ENCODE data around the gene NOS1AP.

The NOS1AP gene

DNA sequence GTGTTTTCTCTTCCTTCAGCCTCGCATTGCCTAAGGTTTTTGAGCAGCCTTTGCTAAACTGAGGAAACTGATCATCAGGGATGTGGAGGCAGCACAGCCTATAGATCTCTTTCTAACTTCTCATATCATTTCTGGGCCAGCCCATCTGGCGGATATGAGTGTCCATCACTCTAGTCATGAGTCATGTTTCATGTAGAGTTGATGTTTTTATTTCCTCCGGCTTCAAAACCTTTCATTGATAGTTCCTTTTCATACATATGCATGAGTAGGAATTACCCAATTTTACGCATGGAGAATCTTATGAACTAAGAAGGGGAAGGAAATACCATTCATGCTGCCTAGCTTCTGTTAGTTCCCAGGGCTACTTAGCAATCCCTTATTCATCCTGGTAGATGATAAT lies 240.8 kb downstream of the NOS1AP start:
- ATAC-seq, result no peak
- TF ChIP-seq PPARA (CRISPR knock-in tag; IDR thresholded peaks at IDR 0.05; ENCODE audit: borderline replicate concordance) (no peak), ZFP30 (CRISPR knock-in tag; IDR thresholded peaks at IDR 0.05) (no peak), ARNTL (CRISPR knock-in tag; IDR thresholded peaks at IDR 0.05; ENCODE audit: borderline replicate concordance, low read depth) (no peak), BACH2 (CRISPR knock-in tag; IDR thresholded peaks at IDR 0.05; ENCODE audit: borderline replicate concordance) (no peak), SNAI2 (CRISPR knock-in tag; IDR thresholded peaks at IDR 0.05) (no peak), TCF4 (CRISPR knock-in tag; IDR thresholded peaks at IDR 0.05; ENCODE audit: borderline replicate concordance) (no peak), ZNF565 (CRISPR knock-in tag; conservative IDR thresholded peaks at IDR 0.05; ENCODE audit: low read depth) (no peak), ISL1 (CRISPR knock-in tag; IDR thresholded peaks at IDR 0.05) (no peak), GLIS3 (CRISPR knock-in tag; IDR thresholded peaks at IDR 0.05) (no peak), ESRRG (CRISPR knock-in tag; IDR thresholded peaks at IDR 0.05) (no peak), CSDC2 (CRISPR knock-in tag; IDR thresholded peaks at IDR 0.05) (no peak), OSR1 (CRISPR knock-in tag; IDR thresholded peaks at IDR 0.05) (no peak), ZC3H10 (CRISPR knock-in tag; IDR thresholded peaks at IDR 0.05) (no peak), ZNF8 (CRISPR knock-in tag; IDR thresholded peaks at IDR 0.05) (no peak), RARB (CRISPR knock-in tag; IDR thresholded peaks at IDR 0.05) (no peak), ZNF70 (CRISPR knock-in tag; IDR thresholded peaks at IDR 0.05) (no peak)
- TF ChIP-seq, protein P1, sequence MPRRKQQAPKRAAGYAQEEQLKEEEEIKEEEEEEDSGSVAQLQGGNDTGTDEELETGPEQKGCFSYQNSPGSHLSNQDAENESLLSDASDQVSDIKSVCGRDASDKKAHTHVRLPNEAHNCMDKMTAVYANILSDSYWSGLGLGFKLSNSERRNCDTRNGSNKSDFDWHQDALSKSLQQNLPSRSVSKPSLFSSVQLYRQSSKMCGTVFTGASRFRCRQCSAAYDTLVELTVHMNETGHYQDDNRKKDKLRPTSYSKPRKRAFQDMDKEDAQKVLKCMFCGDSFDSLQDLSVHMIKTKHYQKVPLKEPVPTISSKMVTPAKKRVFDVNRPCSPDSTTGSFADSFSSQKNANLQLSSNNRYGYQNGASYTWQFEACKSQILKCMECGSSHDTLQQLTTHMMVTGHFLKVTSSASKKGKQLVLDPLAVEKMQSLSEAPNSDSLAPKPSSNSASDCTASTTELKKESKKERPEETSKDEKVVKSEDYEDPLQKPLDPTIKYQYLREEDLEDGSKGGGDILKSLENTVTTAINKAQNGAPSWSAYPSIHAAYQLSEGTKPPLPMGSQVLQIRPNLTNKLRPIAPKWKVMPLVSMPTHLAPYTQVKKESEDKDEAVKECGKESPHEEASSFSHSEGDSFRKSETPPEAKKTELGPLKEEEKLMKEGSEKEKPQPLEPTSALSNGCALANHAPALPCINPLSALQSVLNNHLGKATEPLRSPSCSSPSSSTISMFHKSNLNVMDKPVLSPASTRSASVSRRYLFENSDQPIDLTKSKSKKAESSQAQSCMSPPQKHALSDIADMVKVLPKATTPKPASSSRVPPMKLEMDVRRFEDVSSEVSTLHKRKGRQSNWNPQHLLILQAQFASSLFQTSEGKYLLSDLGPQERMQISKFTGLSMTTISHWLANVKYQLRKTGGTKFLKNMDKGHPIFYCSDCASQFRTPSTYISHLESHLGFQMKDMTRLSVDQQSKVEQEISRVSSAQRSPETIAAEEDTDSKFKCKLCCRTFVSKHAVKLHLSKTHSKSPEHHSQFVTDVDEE (CRISPR knock-in tag; IDR thresholded peaks at IDR 0.05), result no peak
- TF ChIP-seq, protein P2, sequence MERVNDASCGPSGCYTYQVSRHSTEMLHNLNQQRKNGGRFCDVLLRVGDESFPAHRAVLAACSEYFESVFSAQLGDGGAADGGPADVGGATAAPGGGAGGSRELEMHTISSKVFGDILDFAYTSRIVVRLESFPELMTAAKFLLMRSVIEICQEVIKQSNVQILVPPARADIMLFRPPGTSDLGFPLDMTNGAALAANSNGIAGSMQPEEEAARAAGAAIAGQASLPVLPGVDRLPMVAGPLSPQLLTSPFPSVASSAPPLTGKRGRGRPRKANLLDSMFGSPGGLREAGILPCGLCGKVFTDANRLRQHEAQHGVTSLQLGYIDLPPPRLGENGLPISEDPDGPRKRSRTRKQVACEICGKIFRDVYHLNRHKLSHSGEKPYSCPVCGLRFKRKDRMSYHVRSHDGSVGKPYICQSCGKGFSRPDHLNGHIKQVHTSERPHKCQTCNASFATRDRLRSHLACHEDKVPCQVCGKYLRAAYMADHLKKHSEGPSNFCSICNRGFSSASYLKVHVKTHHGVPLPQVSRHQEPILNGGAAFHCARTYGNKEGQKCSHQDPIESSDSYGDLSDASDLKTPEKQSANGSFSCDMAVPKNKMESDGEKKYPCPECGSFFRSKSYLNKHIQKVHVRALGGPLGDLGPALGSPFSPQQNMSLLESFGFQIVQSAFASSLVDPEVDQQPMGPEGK (CRISPR knock-in tag; IDR thresholded peaks at IDR 0.05; ENCODE audit: borderline replicate concordance), result no peak
- TF ChIP-seq, protein P3, sequence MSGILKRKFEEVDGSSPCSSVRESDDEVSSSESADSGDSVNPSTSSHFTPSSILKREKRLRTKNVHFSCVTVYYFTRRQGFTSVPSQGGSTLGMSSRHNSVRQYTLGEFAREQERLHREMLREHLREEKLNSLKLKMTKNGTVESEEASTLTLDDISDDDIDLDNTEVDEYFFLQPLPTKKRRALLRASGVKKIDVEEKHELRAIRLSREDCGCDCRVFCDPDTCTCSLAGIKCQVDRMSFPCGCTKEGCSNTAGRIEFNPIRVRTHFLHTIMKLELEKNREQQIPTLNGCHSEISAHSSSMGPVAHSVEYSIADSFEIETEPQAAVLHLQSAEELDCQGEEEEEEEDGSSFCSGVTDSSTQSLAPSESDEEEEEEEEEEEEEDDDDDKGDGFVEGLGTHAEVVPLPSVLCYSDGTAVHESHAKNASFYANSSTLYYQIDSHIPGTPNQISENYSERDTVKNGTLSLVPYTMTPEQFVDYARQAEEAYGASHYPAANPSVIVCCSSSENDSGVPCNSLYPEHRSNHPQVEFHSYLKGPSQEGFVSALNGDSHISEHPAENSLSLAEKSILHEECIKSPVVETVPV (CRISPR knock-in tag; IDR thresholded peaks at IDR 0.05), result no peak
- TF ChIP-seq, protein P4, sequence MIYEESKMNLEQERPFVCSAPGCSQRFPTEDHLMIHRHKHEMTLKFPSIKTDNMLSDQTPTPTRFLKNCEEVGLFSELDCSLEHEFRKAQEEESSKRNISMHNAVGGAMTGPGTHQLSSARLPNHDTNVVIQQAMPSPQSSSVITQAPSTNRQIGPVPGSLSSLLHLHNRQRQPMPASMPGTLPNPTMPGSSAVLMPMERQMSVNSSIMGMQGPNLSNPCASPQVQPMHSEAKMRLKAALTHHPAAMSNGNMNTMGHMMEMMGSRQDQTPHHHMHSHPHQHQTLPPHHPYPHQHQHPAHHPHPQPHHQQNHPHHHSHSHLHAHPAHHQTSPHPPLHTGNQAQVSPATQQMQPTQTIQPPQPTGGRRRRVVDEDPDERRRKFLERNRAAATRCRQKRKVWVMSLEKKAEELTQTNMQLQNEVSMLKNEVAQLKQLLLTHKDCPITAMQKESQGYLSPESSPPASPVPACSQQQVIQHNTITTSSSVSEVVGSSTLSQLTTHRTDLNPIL (CRISPR knock-in tag; IDR thresholded peaks at IDR 0.05; ENCODE audit: low read depth), result no peak

DNA sequence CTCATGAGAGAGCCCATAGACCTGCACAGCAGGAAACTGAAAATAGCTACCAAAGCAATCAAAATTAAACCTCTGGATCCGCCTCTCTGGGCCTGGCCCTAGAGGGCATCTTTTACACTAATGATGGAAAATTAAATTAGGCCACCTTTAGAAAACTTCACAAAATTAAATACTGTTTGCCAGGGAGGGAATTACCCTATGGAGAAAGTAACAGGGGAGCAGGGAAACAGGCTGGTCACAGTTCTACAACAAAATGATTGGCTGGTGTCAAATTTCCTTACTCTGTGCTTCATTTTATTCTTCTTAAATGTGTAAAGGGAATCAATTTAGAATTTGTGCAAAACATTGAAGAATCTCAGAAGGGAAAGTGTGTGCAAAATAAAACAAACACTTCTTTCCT lies 244.7 kb downstream of the NOS1AP start:
- TF ChIP-seq, protein P2 (CRISPR knock-in tag; IDR thresholded peaks at IDR 0.05; ENCODE audit: borderline replicate concordance), result no peak
- no peak for ATAC-seq

DNA sequence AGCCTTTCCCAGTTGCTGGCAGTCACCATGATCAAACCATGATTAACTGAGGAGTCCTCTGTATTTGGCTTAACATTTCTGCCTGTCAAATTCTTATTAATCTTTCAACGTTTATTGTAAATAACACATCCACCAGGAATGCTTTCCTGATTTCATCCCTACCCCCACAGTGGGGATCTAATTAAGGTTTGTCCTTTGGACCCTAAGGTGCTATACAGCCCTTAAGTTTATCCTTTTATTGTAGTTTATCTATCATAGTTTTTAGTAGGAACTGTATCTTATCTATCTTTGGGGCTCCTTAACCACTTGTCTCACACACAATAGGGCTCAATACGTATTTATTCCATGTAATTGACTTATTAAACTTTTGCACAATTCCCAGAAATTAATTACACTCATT lies 246.2 kb downstream of the NOS1AP start:
- ATAC-seq, result no peak
- TF ChIP-seq ZC3H10 (CRISPR knock-in tag; IDR thresholded peaks at IDR 0.05) (no peak), SNAI2 (CRISPR knock-in tag; IDR thresholded peaks at IDR 0.05) (no peak), ZNF70 (CRISPR knock-in tag; IDR thresholded peaks at IDR 0.05) (no peak), CSDC2 (CRISPR knock-in tag; IDR thresholded peaks at IDR 0.05) (no peak), RARB (CRISPR knock-in tag; IDR thresholded peaks at IDR 0.05) (no peak), ZNF8 (CRISPR knock-in tag; IDR thresholded peaks at IDR 0.05) (no peak), ZFP30 (CRISPR knock-in tag; IDR thresholded peaks at IDR 0.05) (no peak), TCF4 (CRISPR knock-in tag; IDR thresholded peaks at IDR 0.05; ENCODE audit: borderline replicate concordance) (no peak), ZFP3 (CRISPR knock-in tag; IDR thresholded peaks at IDR 0.05) (no peak), ZNF565 (CRISPR knock-in tag; conservative IDR thresholded peaks at IDR 0.05; ENCODE audit: low read depth) (no peak)
- TF ChIP-seq, protein P3 (CRISPR knock-in tag; IDR thresholded peaks at IDR 0.05), result no peak
- TF ChIP-seq, protein P5, sequence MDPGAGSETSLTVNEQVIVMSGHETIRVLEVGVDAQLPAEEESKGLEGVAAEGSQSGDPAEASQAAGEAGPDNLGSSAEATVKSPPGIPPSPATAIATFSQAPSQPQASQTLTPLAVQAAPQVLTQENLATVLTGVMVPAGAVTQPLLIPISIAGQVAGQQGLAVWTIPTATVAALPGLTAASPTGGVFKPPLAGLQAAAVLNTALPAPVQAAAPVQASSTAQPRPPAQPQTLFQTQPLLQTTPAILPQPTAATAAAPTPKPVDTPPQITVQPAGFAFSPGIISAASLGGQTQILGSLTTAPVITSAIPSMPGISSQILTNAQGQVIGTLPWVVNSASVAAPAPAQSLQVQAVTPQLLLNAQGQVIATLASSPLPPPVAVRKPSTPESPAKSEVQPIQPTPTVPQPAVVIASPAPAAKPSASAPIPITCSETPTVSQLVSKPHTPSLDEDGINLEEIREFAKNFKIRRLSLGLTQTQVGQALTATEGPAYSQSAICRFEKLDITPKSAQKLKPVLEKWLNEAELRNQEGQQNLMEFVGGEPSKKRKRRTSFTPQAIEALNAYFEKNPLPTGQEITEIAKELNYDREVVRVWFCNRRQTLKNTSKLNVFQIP (CRISPR knock-in tag; IDR thresholded peaks at IDR 0.05; ENCODE audit: borderline replicate concordance, low read depth), result no peak
- TF ChIP-seq, protein P1 (CRISPR knock-in tag; IDR thresholded peaks at IDR 0.05), result no peak

All from SK-N-SH treated with all-trans-retinoic acid at 6 μM for 48 hours (cell line).